Stimulated activated CD8-positive, alpha-beta memory T cell treated with anti-CD3 and anti-CD28 coated beads, Interleukin-12 subunit alpha, Interleukin-12 subunit beta, amount 100 ng/mL, for 24 hours (primary cell): Measurements from ENCODE around the gene CPPED1.
"Not testable (repeated sequence)": the region's sequence is repeated elsewhere in the genome, so short reads cannot be mapped to it uniquely, and the experiment has no call there.

Experiments used
- DNase-seq: peaks from one replicate; pipeline ENCODE4 v3.0.0-alpha.2; 2020; ENCODE audit errors: extremely low read depth

The CPPED1 gene

GRCh38 chr16:12802048-12802447 lies 1.6 kb downstream of the CPPED1 start:
- no peak for DNase-seq

GRCh38 chr16:12801511-12802042 lies 2.1 kb downstream of the CPPED1 start:
- no peak for DNase-seq

- DNase-seq, result no peak
Observed at GRCh38 chr16:12800817-12801216, 2.9 kb downstream of the CPPED1 start.

- not testable (repeated sequence) for DNase-seq
Observed at GRCh38 chr16:12799996-12800395, 3.7 kb downstream of the CPPED1 start.

GRCh38 chr16:12798846-12799245 lies 4.8 kb downstream of the CPPED1 start:
- no peak for DNase-seq

- no peak for DNase-seq
Observed at GRCh38 chr16:12798171-12798570, 5.5 kb downstream of the CPPED1 start.

GRCh38 chr16:12796498-12796897 lies 7.2 kb downstream of the CPPED1 start:
- no peak for DNase-seq

GRCh38 chr16:12794486-12795387 lies 8.9 kb downstream of the CPPED1 start:
- DNase-seq, result no peak

GRCh38 chr16:12793865-12794240 lies 9.8 kb downstream of the CPPED1 start:
- DNase-seq, result no peak

- no peak for DNase-seq
Observed at GRCh38 chr16:12793120-12793864, 10.4 kb downstream of the CPPED1 start.

- DNase-seq, result not testable (repeated sequence)
Observed at GRCh38 chr16:12792528-12792927, 11.2 kb downstream of the CPPED1 start.

- no peak for DNase-seq
Observed at GRCh38 chr16:12791340-12791739, 12.3 kb downstream of the CPPED1 start.

- no peak for DNase-seq
Observed at GRCh38 chr16:12788758-12789157, 14.9 kb downstream of the CPPED1 start.

GRCh38 chr16:12786081-12786480 lies 17.6 kb downstream of the CPPED1 start:
- no peak for DNase-seq

GRCh38 chr16:12784076-12784475 lies 19.6 kb downstream of the CPPED1 start:
- DNase-seq, result no peak

GRCh38 chr16:12781777-12782176 lies 21.9 kb downstream of the CPPED1 start:
- DNase-seq, result no peak

- no peak for DNase-seq
Observed at GRCh38 chr16:12780467-12780866, 23.2 kb downstream of the CPPED1 start.

- no peak for DNase-seq
Observed at GRCh38 chr16:12778726-12779125, 25.0 kb downstream of the CPPED1 start.

GRCh38 chr16:12775656-12776236 lies 27.9 kb downstream of the CPPED1 start:
- DNase-seq, result no peak

- no peak for DNase-seq
Observed at GRCh38 chr16:12773221-12773620, 30.5 kb downstream of the CPPED1 start.

GRCh38 chr16:12771341-12771798 lies 32.3 kb downstream of the CPPED1 start:
- DNase-seq, result no peak

GRCh38 chr16:12769525-12769924 lies 34.2 kb downstream of the CPPED1 start:
- DNase-seq, result no peak
